Fibroblast of lung (primary cell): ENCODE results near the gene GSE1. TPM values are rescaled to one million over a fixed set of nuclear protein-coding genes. Genes with fewer than 3 reads are reported as not detected.

ENCODE experiments used
- DNase-seq, 2 donors: peaks; one replicate each; pipeline versions ENCODE4 v3.0.0 to v3.0.0-alpha.2; 2010; ENCODE audit warnings: low read depth in 2 of 2
- H2AFZ ChIP-seq: 2 replicates; pipeline ENCODE4 v1.5.1; 2012; ENCODE audit warnings: low read length, control low read depth, inconsistent platforms
- H3K27ac ChIP-seq: 2 replicates; pipeline ENCODE4 v1.5.1; 2011; ENCODE audit warnings: low read length, control low read depth; ENCODE audit not compliant: insufficient read depth
- H3K27me3 ChIP-seq: 2 replicates; pipeline ENCODE4 v1.5.1; 2011; ENCODE audit warnings: mild to moderate bottlenecking, low read length; ENCODE audit not compliant: control insufficient read depth, insufficient read depth
- H3K36me3 ChIP-seq: 2 replicates; pipeline ENCODE4 v1.5.1; 2011; ENCODE audit warnings: low read length; ENCODE audit not compliant: control insufficient read depth, insufficient read depth
- H3K4me1 ChIP-seq: 2 replicates; pipeline ENCODE4 v1.5.1; 2011; ENCODE audit warnings: low read length; ENCODE audit not compliant: control insufficient read depth, insufficient read depth; ENCODE audit errors: extremely low read depth
- H3K4me2 ChIP-seq: 2 replicates; pipeline ENCODE4 v1.5.1; 2011; ENCODE audit warnings: low read length, control low read depth; ENCODE audit not compliant: insufficient read depth; ENCODE audit errors: extremely low read depth
- H3K4me3 ChIP-seq, 4 experiments: fragments of 200-600 bp in 1 of 4; sonication (generic) in 1 of 4; replicated peaks in 1 of 4; 2 replicates each; pipeline ENCODE4 v1.5.1; 2011 to 2016; ENCODE audit warnings: low read length in 4 of 4, low read depth in 3 of 4, mild to moderate bottlenecking in 3 of 4, control low read depth in 2 of 4, inconsistent platforms in 1 of 4, mixed read lengths in 1 of 4; ENCODE audit not compliant: insufficient read depth in 1 of 4; ENCODE audit errors: control extremely low read depth in 1 of 4
- H3K79me2 ChIP-seq: 2 replicates; pipeline ENCODE4 v1.5.1; 2012; ENCODE audit warnings: mild to moderate bottlenecking, low read length, inconsistent platforms; ENCODE audit not compliant: control insufficient read depth, insufficient read depth
- H3K9ac ChIP-seq: 2 replicates; pipeline ENCODE4 v1.5.1; 2011; ENCODE audit warnings: mild to moderate bottlenecking, low read length, control low read depth; ENCODE audit not compliant: insufficient read depth
- H3K9me3 ChIP-seq: 2 replicates; pipeline ENCODE4 v1.5.1; 2012; ENCODE audit warnings: low read depth, low read length; ENCODE audit not compliant: control insufficient read depth, insufficient read depth
- H4K20me1 ChIP-seq: 2 replicates; pipeline ENCODE4 v1.5.1; 2011; ENCODE audit warnings: low read length; ENCODE audit not compliant: control insufficient read depth, insufficient read depth; ENCODE audit errors: extremely low read depth
- CTCF ChIP-seq, 2 donors: IDR thresholded peaks in 1 of 2; conservative IDR thresholded peaks in 1 of 2; 1 replicate in 1 of 2; 2 replicates in 1 of 2; pipeline ENCODE4 v1.5.1; 2011 to 2012; ENCODE audit warnings: low read length in 2 of 2, control low read depth in 1 of 2, inconsistent platforms in 1 of 2, low read depth in 1 of 2, mild to moderate bottlenecking in 1 of 2
- EZH2 ChIP-seq: IDR thresholded peaks from 2 replicates; pipeline ENCODE4 v1.5.1; 2012; ENCODE audit warnings: low read length, control low read depth, mild to moderate bottlenecking; ENCODE audit errors: missing control alignments
- polyA minus RNA-seq: library from RNA; depleted of rRNA, polyadenylated mRNA; stranded (reverse); fragments of >200 nt; gene quantifications from 2 replicates; pipeline ENCODE4 v1.2.3, GENCODE V29; 2011; ENCODE audit warnings: low replicate concordance
- polyA plus RNA-seq, 2 donors: library from polyadenylated mRNA; depleted of rRNA in 1 of 2; stranded (reverse) in 1 of 2; unstranded in 1 of 2; fragments of >200 nt; gene quantifications; 2 replicates each; pipeline ENCODE4 v1.2.1, GENCODE V29; 2011 to 2012; ENCODE audit warnings: missing spikeins in 1 of 2
- total RNA-seq: library from RNA; depleted of rRNA; stranded (reverse); fragments of >200 nt; gene quantifications from 2 replicates; pipeline ENCODE4 v1.2.1, GENCODE V29; 2014

Gene GSE1
- total RNA-seq (31.1 and 35.7 TPM in 2 replicates), polyA plus RNA-seq (11.0 and 13.0 TPM in 2 replicates), polyA minus RNA-seq (16.8 and 21.8 TPM in 2 replicates)
- 17.9 and 19.8 TPM in 2 replicates for polyA plus RNA-seq (2012)

GRCh38 chr16:85612801-85613603 lies at the start of gene GSE1:
TSS of gene GSE1 (plus strand) at chr16:85613322. CDS start at chr16:85613392, 70 bp downstream.
- H3K4me3 ChIP-seq = peak within 1 kb of the TSS; percentile 42 to 69 (median 61)
- H3K36me3 ChIP-seq = no peaks in the 10 kb centered on the region
- H2AFZ ChIP-seq = no peak within 1 kb of the TSS
- no peaks in the 10 kb centered on the region for H4K20me1 ChIP-seq
- H3K27me3 ChIP-seq = no peaks in the 10 kb centered on the region
- peak within 1 kb of the TSS; percentile 50 for H3K9ac ChIP-seq
- peak within 1 kb of the TSS; percentile 85 for H3K27ac ChIP-seq
- TF ChIP-seq CTCF (conservative IDR thresholded peaks at IDR 0.05 in 1 of 2, IDR thresholded peaks at IDR 0.05 in 1 of 2; ENCODE audit: low read depth in 1 of 2, low read length in 2 of 2) (no peak), EZH2 (no peak)
- no peaks in the 10 kb centered on the region for H3K9me3 ChIP-seq
- peak within 1 kb of the TSS; percentile 87 for H3K4me2 ChIP-seq
- peaks cover under 1% of the 10 kb centered on the region for H3K79me2 ChIP-seq
- DNase-seq = peak; percentile 80 to 83
- peaks cover 23% of the 10 kb centered on the region for H3K4me1 ChIP-seq

GRCh38 chr16:85563515-85564276 lies 49.4 kb upstream of the GSE1 start:
- TF ChIP-seq EZH2 = no peak
- peak in 1 of 2 donors; percentile 17 for TF ChIP-seq CTCF (conservative IDR thresholded peaks at IDR 0.05 in 1 of 2, IDR thresholded peaks at IDR 0.05 in 1 of 2; ENCODE audit: low read depth in 1 of 2, low read length in 2 of 2)
- Histone ChIP-seq H3K9ac (peak overlapping the region; percentile 46), H3K4me1 (peaks cover 10% of the 10 kb centered on the region), H3K27me3 (no peaks in the 10 kb centered on the region), H3K36me3 (no peaks in the 10 kb centered on the region), H3K4me3 (no peak overlapping the region), H3K9me3 (no peaks in the 10 kb centered on the region), H2AFZ (no peak overlapping the region), H3K4me2 (peak overlapping the region; percentile 19), H3K27ac (peak overlapping the region; percentile 61), H4K20me1 (no peaks in the 10 kb centered on the region), H3K79me2 (peaks cover 49% of the 10 kb centered on the region)
- peak in 1 of 2 donors; percentile 79 for DNase-seq
